HG03469 (cell line): Measurements from ENCODE around the gene COP1.

ENCODE experiments used
- ATAC-seq: cut with Tn5 transposase; IDR thresholded peaks from one replicate; pipeline ENCODE4 v1.9.1; 2021; ENCODE audit warnings: mild to moderate bottlenecking, moderate library complexity, moderate number of reproducible peaks; ENCODE audit not compliant: unreplicated experiment

The COP1 gene

GRCh38 chr1:175904808-175905207 is 302.3 kb downstream of the COP1 start:
- ATAC-seq = no peak

GRCh38 chr1:175902281-175902680 is 304.8 kb downstream of the COP1 start:
- no peak for ATAC-seq

DNA sequence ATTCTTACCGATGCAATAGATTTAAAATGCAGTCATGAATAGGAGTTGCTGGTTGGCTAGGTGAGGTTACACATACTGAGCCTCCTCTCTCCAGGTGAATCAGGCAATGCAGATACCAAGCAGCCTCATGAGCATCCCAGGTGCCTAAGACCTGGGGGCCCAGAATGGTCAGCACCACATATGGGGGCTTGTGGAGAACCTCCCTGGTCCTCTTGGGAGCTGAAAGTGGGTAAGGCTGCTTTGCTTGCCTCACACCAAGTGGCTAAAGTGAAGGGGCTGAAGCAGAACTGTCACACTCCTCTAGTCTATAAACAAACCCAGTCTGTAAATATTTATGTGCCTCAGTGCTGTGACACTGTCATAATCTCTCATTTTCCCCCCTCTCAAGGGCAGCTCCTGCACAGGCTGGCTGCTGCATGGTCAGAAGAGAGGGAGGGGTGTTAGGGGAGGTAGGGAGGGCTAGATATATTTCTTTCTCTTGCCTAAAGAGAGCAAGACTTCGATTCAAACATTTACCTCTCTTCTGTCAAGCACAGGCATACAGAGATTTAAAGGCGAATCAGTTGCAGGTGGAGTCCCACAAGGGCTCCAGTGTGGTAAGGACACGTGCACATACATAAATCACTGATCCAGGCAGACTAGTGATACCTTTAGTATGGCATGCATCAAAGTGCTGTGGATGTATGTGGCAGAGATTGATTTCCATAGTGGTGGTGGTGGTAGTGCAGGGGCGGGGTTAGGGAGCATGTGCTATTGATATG is 305.8 kb downstream of the COP1 start:
- no peak for ATAC-seq

- ATAC-seq = no peak
These were observed 306.9 kb downstream of the COP1 start for GRCh38 chr1:175900171-175900570.

GRCh38 chr1:175895966-175896365 is 311.1 kb downstream of the COP1 start:
- no peak for ATAC-seq
